WTC11 (cell line): ENCODE results near the gene TAF3. TPM values are rescaled to one million over a fixed set of nuclear protein-coding genes. Genes with fewer than 3 reads are reported as not detected.

Source experiments
- ATAC-seq: fragments of 200-7000 bp; cut with Tn5 transposase; 2 replicates; pipeline ENCODE4 v1.10.0; 2021; ENCODE audit warnings: mild to moderate bottlenecking, moderate library complexity
- CTCF ChIA-PET: fragments of 300-600 bp; sonication (Branson Sonifier 250); formaldehyde crosslinking; loops from one replicate; lab custom pipeline; 2021; ENCODE audit warnings: antibody characterized with exemption; lab: Charles Lee
- POLR2A ChIA-PET: fragments of 350-600 bp; sonication (Branson Sonifier 250); formaldehyde crosslinking; loops from one replicate; lab custom pipeline; 2021; ENCODE audit warnings: antibody characterized with exemption; lab: Charles Lee
- DNase-seq: peaks from one replicate; pipeline ENCODE4 v3.0.0; 2021; ENCODE audit warnings: low spot score
- H3K27ac Mint-ChIP-seq: 2 replicates; pipeline ENCODE4 v1.8.0; 2021; ENCODE audit warnings: mixed read lengths
- H3K27me3 Mint-ChIP-seq: 2 replicates; pipeline ENCODE4 v1.8.0; 2021; ENCODE audit warnings: low read depth, mild to moderate bottlenecking, moderate library complexity, mixed read lengths
- H3K36me3 Mint-ChIP-seq: 2 replicates; pipeline ENCODE4 v1.8.0; 2021; ENCODE audit warnings: mixed read lengths
- H3K4me1 Mint-ChIP-seq: 2 replicates; pipeline ENCODE4 v1.8.0; 2022; ENCODE audit warnings: mixed read lengths
- H3K4me3 Mint-ChIP-seq: 2 replicates; pipeline ENCODE4 v1.8.0; 2021; ENCODE audit warnings: mild to moderate bottlenecking, moderate library complexity, mixed read lengths
- H3K9me3 Mint-ChIP-seq: 2 replicates; pipeline ENCODE4 v1.8.0; 2021; ENCODE audit warnings: mixed read lengths
- AFF4 ChIP-seq: sonication (generic); formaldehyde crosslinking; IDR thresholded peaks from 2 replicates; pipeline ENCODE4 v1.8.1; 2023; ENCODE audit warnings: mild to moderate bottlenecking, missing genetic modification reagents, borderline replicate concordance
- ARID4B ChIP-seq: sonication (generic); formaldehyde crosslinking; IDR thresholded peaks from 2 replicates; pipeline ENCODE4 v1.8.0; 2023; ENCODE audit warnings: missing genetic modification reagents, mild to moderate bottlenecking, borderline replicate concordance
- CBFB ChIP-seq: sonication (generic); formaldehyde crosslinking; IDR thresholded peaks from 2 replicates; pipeline ENCODE4 v1.8.1; 2022; ENCODE audit warnings: mild to moderate bottlenecking, low read depth, missing genetic modification reagents
- CTCF ChIP-seq: fragments of 200-600 bp; IDR thresholded peaks from 2 replicates; pipeline ENCODE4 v1.8.0; 2022; ENCODE audit warnings: antibody characterized with exemption
- FOXK1 ChIP-seq: sonication (generic); formaldehyde crosslinking; IDR thresholded peaks from 2 replicates; pipeline ENCODE4 v1.8.0; 2022; ENCODE audit warnings: mild to moderate bottlenecking, moderate library complexity, missing genetic modification reagents
- FOXP1 ChIP-seq: sonication (generic); formaldehyde crosslinking; IDR thresholded peaks from 2 replicates; pipeline ENCODE4 v1.8.0; 2022; ENCODE audit warnings: missing genetic modification reagents, mild to moderate bottlenecking, moderate library complexity, borderline replicate concordance
- FOXP4 ChIP-seq: sonication (generic); formaldehyde crosslinking; IDR thresholded peaks from 2 replicates; pipeline ENCODE4 v1.8.0; 2022; ENCODE audit warnings: mild to moderate bottlenecking, missing genetic modification reagents
- GABPB1 ChIP-seq: sonication (generic); formaldehyde crosslinking; IDR thresholded peaks from 2 replicates; pipeline ENCODE4 v1.8.1; 2023; ENCODE audit warnings: mild to moderate bottlenecking, missing genetic modification reagents
- GRHL2 ChIP-seq: fragments of 250-450 bp; sonication (Bioruptor Pico); IDR thresholded peaks from 2 replicates; pipeline ENCODE4 v1.8.0; 2022; ENCODE audit warnings: mild to moderate bottlenecking, moderate library complexity; ENCODE audit not compliant: insufficient replicate concordance, severe bottlenecking
- KAT7 ChIP-seq: sonication (generic); formaldehyde crosslinking; IDR thresholded peaks from 2 replicates; pipeline ENCODE4 v1.8.1; 2023; ENCODE audit warnings: missing genetic modification reagents, mild to moderate bottlenecking, borderline replicate concordance
- MLX ChIP-seq: sonication (generic); formaldehyde crosslinking; IDR thresholded peaks from 2 replicates; pipeline ENCODE4 v1.8.1; 2023; ENCODE audit warnings: mild to moderate bottlenecking, missing genetic modification reagents, moderate library complexity
- PREB ChIP-seq: sonication (generic); formaldehyde crosslinking; IDR thresholded peaks from 2 replicates; pipeline ENCODE4 v1.8.1; 2022; ENCODE audit warnings: mild to moderate bottlenecking, missing genetic modification reagents, moderate library complexity, borderline replicate concordance
- TCF7 ChIP-seq: sonication (generic); formaldehyde crosslinking; IDR thresholded peaks from 2 replicates; pipeline ENCODE4 v1.8.0; 2022; ENCODE audit warnings: mild to moderate bottlenecking, low read depth, missing genetic modification reagents, moderate library complexity
- ZBTB21 ChIP-seq: sonication (generic); formaldehyde crosslinking; IDR thresholded peaks from 2 replicates; pipeline ENCODE4 v1.8.1; 2023; ENCODE audit warnings: mild to moderate bottlenecking, missing genetic modification reagents, borderline replicate concordance
- ZMAT4 ChIP-seq: fragments of 250-450 bp; sonication (Bioruptor Pico); IDR thresholded peaks from 2 replicates; pipeline ENCODE4 v1.9.0; 2021; ENCODE audit warnings: mild to moderate bottlenecking
- ZNF121 ChIP-seq: sonication (generic); formaldehyde crosslinking; IDR thresholded peaks from 2 replicates; pipeline ENCODE4 v1.8.0; 2023; ENCODE audit warnings: missing genetic modification reagents
- ZNF138 ChIP-seq: sonication (generic); formaldehyde crosslinking; conservative IDR thresholded peaks from 2 replicates; pipeline ENCODE4 v1.8.1; 2022; ENCODE audit warnings: mild to moderate bottlenecking, moderate library complexity, missing genetic modification reagents
- ZNF263 ChIP-seq: sonication (generic); formaldehyde crosslinking; IDR thresholded peaks from 2 replicates; pipeline ENCODE4 v1.8.1; 2022; ENCODE audit warnings: low read depth, mild to moderate bottlenecking, moderate library complexity, missing genetic modification reagents
- ZNF423 ChIP-seq: fragments of 250-450 bp; sonication (Bioruptor Pico); IDR thresholded peaks from 2 replicates; pipeline ENCODE4 v2.1.2; 2022; ENCODE audit warnings: mild to moderate bottlenecking, moderate library complexity
- total RNA-seq: library from RNA; stranded (reverse); gene quantifications from 3 replicates; pipeline ENCODE4 v1.2.3, GENCODE V29; 2021

TAF3 gene
- total RNA-seq, 1 experiment from 2014 or later, result 8.9 TPM

GRCh38 chr10:8014649-8015048, 196.3 kb downstream of the TAF3 start:
- Mint-ChIP-seq H3K9me3 (no peaks in the 10 kb centered on the region), H3K4me1 (peaks cover 12% of the 10 kb centered on the region), H3K27me3 (no peaks in the 10 kb centered on the region), H3K36me3 (no peaks in the 10 kb centered on the region), H3K27ac (no peak overlapping the region), H3K4me3 (no peak overlapping the region)
- DNase-seq (no peak), ATAC-seq (no peak)
- no peak for TF ChIP-seq FOXK1 (CRISPR knock-in tag)
- no peak for TF ChIP-seq GABPB1 (CRISPR knock-in tag)
- TF ChIP-seq ZMAT4 (CRISPR knock-in tag), result no peak
- TF ChIP-seq AFF4 (CRISPR knock-in tag), result no peak
- TF ChIP-seq PREB (CRISPR knock-in tag), result no peak
- TF ChIP-seq ZNF138 (CRISPR knock-in tag), result no peak
- TF ChIP-seq GRHL2 (CRISPR knock-in tag), result no peak
- no peak for TF ChIP-seq MLX
- no peak for TF ChIP-seq KAT7 (CRISPR knock-in tag)
- TF ChIP-seq FOXP1, result no peak
- TF ChIP-seq CBFB (CRISPR knock-in tag), result no peak
- no peak for TF ChIP-seq ZNF423
- TF ChIP-seq ZNF263 (CRISPR knock-in tag), result no peak
- TF ChIP-seq ARID4B, result no peak
- TF ChIP-seq ZBTB21 (CRISPR knock-in tag), result no peak
- no peak for TF ChIP-seq ZNF121 (CRISPR knock-in tag)
- ChIA-PET POLR2A (no interaction called here), CTCF (no interaction called here)

- peak; percentile 67 for ATAC-seq
- H3K27me3 Mint-ChIP-seq, result no peaks in the 10 kb centered on the region
- ChIA-PET CTCF (no interaction called here), POLR2A (no interaction called here)
- H3K4me1 Mint-ChIP-seq, result peaks cover 12% of the 10 kb centered on the region
- H3K9me3 Mint-ChIP-seq, result no peaks in the 10 kb centered on the region
- no peak for DNase-seq
- no peak overlapping the region for H3K4me3 Mint-ChIP-seq
- no peaks in the 10 kb centered on the region for H3K36me3 Mint-ChIP-seq
- H3K27ac Mint-ChIP-seq, result peak overlapping the region; percentile 19
- no peak for TF ChIP-seq TCF7 (CRISPR knock-in tag)
- no peak for TF ChIP-seq MLX
- TF ChIP-seq CTCF, result no peak
- TF ChIP-seq FOXP4 (CRISPR knock-in tag), result no peak
Observed at GRCh38 chr10:8017277-8017676, 199.0 kb downstream of the TAF3 start.
